ENCODE results near the gene ADCY3. TPM values are rescaled to one million over a fixed set of nuclear protein-coding genes. Genes with fewer than 3 reads are reported as not detected.

The ADCY3 gene
- total RNA-seq, 1 donor from 2014 or later, result 140 TPM

GRCh38 chr2:24957976-24958375 lies 37.9 kb upstream of the ADCY3 start:
- TF ChIP-seq CTCF (IDR thresholded peaks at IDR 0.05), result no peak
- Histone ChIP-seq H3K27me3 (no peaks in the 10 kb centered on the region), H3K4me1 (no peaks in the 10 kb centered on the region), H3K9me3 (peaks cover 0 to 15% of the 10 kb centered on the region in 2 donors), H3K27ac (no peak overlapping the region), H3K4me3 (no peak overlapping the region), H3K36me3 (peaks cover 57 to 74% of the 10 kb centered on the region in 2 donors)
- intact Hi-C loops (cut with DNase I), result no loop called here
- DNase-seq (ENCODE audit: low spot score in 2 of 2), result no peak

GRCh38 chr2:24957221-24957620 lies 37.2 kb upstream of the ADCY3 start:
- Histone ChIP-seq H3K27me3 (no peaks in the 10 kb centered on the region), H3K36me3 (peaks cover 59 to 68% of the 10 kb centered on the region in 2 donors), H3K4me3 (no peak overlapping the region), H3K4me1 (no peaks in the 10 kb centered on the region), H3K27ac (no peak overlapping the region), H3K9me3 (peaks cover 0 to 15% of the 10 kb centered on the region in 2 donors)
- TF ChIP-seq CTCF (IDR thresholded peaks at IDR 0.05), result no peak
- DNase-seq (ENCODE audit: low spot score in 2 of 2), result no peak
- intact Hi-C loops (cut with DNase I), result no loop called here

- intact Hi-C loops (cut with DNase I), result no loop called here
- H3K27me3 ChIP-seq, result no peaks in the 10 kb centered on the region
- peaks cover 0 to 15% of the 10 kb centered on the region in 2 donors for H3K9me3 ChIP-seq
- no peak for DNase-seq (ENCODE audit: low spot score in 2 of 2)
- no peaks in the 10 kb centered on the region for H3K4me1 ChIP-seq
- no peak overlapping the region for H3K27ac ChIP-seq
- no peak overlapping the region for H3K4me3 ChIP-seq
- peaks cover 58 to 69% of the 10 kb centered on the region in 2 donors for H3K36me3 ChIP-seq
- no peak for TF ChIP-seq CTCF (IDR thresholded peaks at IDR 0.05)
Measured at GRCh38 chr2:24955921-24956320, 35.9 kb upstream of the ADCY3 start.

GRCh38 chr2:24955232-24955631 lies 35.2 kb upstream of the ADCY3 start:
- intact Hi-C loops (cut with DNase I), result no loop called here
- H3K36me3 ChIP-seq, result peaks cover 63 to 71% of the 10 kb centered on the region in 2 donors
- no peak for TF ChIP-seq CTCF (IDR thresholded peaks at IDR 0.05)

GRCh38 chr2:24950102-24950501 lies 30.1 kb upstream of the ADCY3 start:
- Histone ChIP-seq H3K27me3 (no peaks in the 10 kb centered on the region), H3K4me1 (no peaks in the 10 kb centered on the region), H3K36me3 (peaks cover 47 to 70% of the 10 kb centered on the region in 2 donors), H3K4me3 (no peak overlapping the region), H3K9me3 (peaks cover 0 to 5% of the 10 kb centered on the region in 2 donors), H3K27ac (no peak overlapping the region)
- intact Hi-C loops (cut with DNase I), result no loop called here
- DNase-seq (ENCODE audit: low spot score in 2 of 2), result no peak
- no peak for TF ChIP-seq CTCF (IDR thresholded peaks at IDR 0.05)

More at GRCh38 chr2:24955232-24955631, 35.2 kb upstream of the ADCY3 start:
- Histone ChIP-seq H3K9me3 (peaks cover 0 to 15% of the 10 kb centered on the region in 2 donors), H3K27me3 (no peaks in the 10 kb centered on the region), H3K4me1 (no peaks in the 10 kb centered on the region), H3K4me3 (no peak overlapping the region), H3K27ac (no peak overlapping the region)
- no peak for DNase-seq (ENCODE audit: low spot score in 2 of 2)

- Histone ChIP-seq H3K4me3 (no peak overlapping the region), H3K36me3 (peaks cover 40 to 54% of the 10 kb centered on the region in 2 donors), H3K4me1 (no peaks in the 10 kb centered on the region), H3K27ac (no peak overlapping the region), H3K9me3 (no peaks in the 10 kb centered on the region), H3K27me3 (no peaks in the 10 kb centered on the region)
- intact Hi-C loops (cut with DNase I), result no loop called here
- DNase-seq (ENCODE audit: low spot score in 2 of 2), result no peak
- no peak for TF ChIP-seq CTCF (IDR thresholded peaks at IDR 0.05)
Measured at GRCh38 chr2:24948506-24948905, 28.5 kb upstream of the ADCY3 start.
